Nephron progenitor cell (in vitro differentiated cells): Measurements from ENCODE around the gene NME9.

Experiments used
- DNase-seq: peaks from one replicate; pipeline ENCODE4 v3.0.0; 2021
- H3K27ac Mint-ChIP-seq: 2 replicates; pipeline ENCODE4 v1.8.0; 2021; ENCODE audit warnings: mild to moderate bottlenecking, moderate library complexity, mixed read lengths
- H3K27me3 Mint-ChIP-seq: 2 replicates; pipeline ENCODE4 v1.8.0; 2021; ENCODE audit warnings: mild to moderate bottlenecking, low read depth, mixed read lengths; ENCODE audit not compliant: poor library complexity
- H3K36me3 Mint-ChIP-seq: 2 replicates; pipeline ENCODE4 v1.8.0; 2021; ENCODE audit warnings: low read depth, mixed read lengths
- H3K4me1 Mint-ChIP-seq: 2 replicates; pipeline ENCODE4 v1.8.0; 2021; ENCODE audit warnings: mixed read lengths
- H3K4me3 Mint-ChIP-seq: 2 replicates; pipeline ENCODE4 v1.8.0; 2021; ENCODE audit warnings: mild to moderate bottlenecking, moderate library complexity, mixed read lengths
- H3K9me3 Mint-ChIP-seq: 2 replicates; pipeline ENCODE4 v1.8.0; 2021; ENCODE audit warnings: mild to moderate bottlenecking, moderate library complexity, mixed read lengths
- CTCF ChIP-seq: fragments of 200-600 bp; sonication (generic); IDR thresholded peaks from 2 replicates; pipeline ENCODE4 v1.5.0; 2021; ENCODE audit warnings: antibody characterized with exemption

NME9 gene

DNA sequence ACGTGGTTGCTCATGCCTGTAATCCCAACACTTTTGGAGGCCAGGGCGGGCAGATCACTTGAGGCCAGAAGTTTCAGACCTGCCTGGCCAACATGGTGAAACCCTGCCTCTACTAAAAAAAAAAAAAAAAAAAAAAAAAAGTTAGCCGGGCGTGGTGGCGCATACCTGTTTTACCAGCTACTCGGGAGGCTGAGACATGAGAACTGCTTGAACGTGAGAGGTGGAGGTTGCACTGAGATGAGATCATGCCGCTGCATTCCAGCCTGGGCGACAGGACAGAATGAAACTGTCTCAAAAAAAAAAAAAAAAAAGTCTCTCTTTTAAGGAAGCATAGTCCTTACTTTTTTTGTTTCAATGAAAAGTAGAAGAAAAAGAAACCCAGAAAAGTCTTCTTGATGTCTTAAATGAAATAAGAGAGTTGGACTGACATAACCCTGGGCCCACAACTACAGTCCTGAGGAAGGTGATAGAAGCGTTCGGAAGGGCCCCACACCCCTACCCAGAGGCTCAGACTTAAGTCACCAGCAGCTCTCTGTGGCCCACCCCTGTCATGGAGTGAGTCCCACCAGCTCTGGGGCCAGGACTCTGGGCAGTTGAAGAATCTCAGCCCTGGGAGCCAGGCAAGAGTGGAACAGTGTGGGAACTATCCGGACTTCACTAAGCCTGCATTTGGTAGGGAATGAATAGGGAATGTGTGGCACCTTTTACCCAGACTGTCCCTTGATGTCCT is 2.6 kb downstream of the NME9 start:
- H3K27ac Mint-ChIP-seq: no peak overlapping the region
- TF ChIP-seq CTCF: no peak
- peaks cover 22% of the 10 kb centered on the region for H3K4me1 Mint-ChIP-seq
- H3K27me3 Mint-ChIP-seq: peaks cover 17% of the 10 kb centered on the region
- H3K9me3 Mint-ChIP-seq: no peaks in the 10 kb centered on the region
- no peak for DNase-seq
- no peak overlapping the region for H3K4me3 Mint-ChIP-seq
- no peaks in the 10 kb centered on the region for H3K36me3 Mint-ChIP-seq

GRCh38 chr3:138325990-138326389 is 3.7 kb downstream of the NME9 start:
- H3K9me3 Mint-ChIP-seq: no peaks in the 10 kb centered on the region
- peaks cover 27% of the 10 kb centered on the region for H3K4me1 Mint-ChIP-seq
- no peak for DNase-seq
- no peak for TF ChIP-seq CTCF
- H3K27ac Mint-ChIP-seq: no peak overlapping the region
- no peaks in the 10 kb centered on the region for H3K36me3 Mint-ChIP-seq
- H3K27me3 Mint-ChIP-seq: peaks cover 20% of the 10 kb centered on the region
- no peak overlapping the region for H3K4me3 Mint-ChIP-seq

GRCh38 chr3:138323971-138324370 is 5.7 kb downstream of the NME9 start:
- no peak for DNase-seq
- Mint-ChIP-seq H3K27ac (no peak overlapping the region), H3K4me3 (no peak overlapping the region), H3K36me3 (no peaks in the 10 kb centered on the region), H3K27me3 (peaks cover 20% of the 10 kb centered on the region), H3K4me1 (peaks cover 18% of the 10 kb centered on the region), H3K9me3 (no peaks in the 10 kb centered on the region)
- TF ChIP-seq CTCF: no peak

DNA sequence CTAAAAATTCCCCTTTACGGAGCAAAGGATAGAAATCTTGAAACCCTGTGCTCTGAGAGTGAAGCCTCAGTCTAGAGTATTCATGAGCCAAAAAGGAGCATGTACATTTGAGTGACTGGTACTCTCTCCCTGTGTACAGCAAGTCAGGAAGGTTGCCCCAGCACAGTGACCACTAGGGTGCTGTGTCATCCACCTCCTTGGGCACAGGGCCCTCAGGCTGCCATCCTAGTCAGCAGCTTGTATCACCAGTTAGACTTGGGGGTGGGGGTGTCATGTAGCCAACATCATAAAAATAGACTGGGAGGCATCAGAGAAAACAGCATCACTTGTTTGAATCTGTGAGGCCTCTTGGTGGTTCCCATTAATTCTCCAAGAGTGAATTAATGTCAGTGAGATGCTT is 12.0 kb downstream of the NME9 start:
- Mint-ChIP-seq H3K36me3 (no peaks in the 10 kb centered on the region), H3K27me3 (peaks cover 26% of the 10 kb centered on the region), H3K9me3 (peaks cover under 1% of the 10 kb centered on the region), H3K4me3 (no peak overlapping the region), H3K27ac (no peak overlapping the region), H3K4me1 (peaks cover 11% of the 10 kb centered on the region)
- no peak for TF ChIP-seq CTCF
- no peak for DNase-seq

GRCh38 chr3:138314751-138315150 is 14.9 kb downstream of the NME9 start:
- Mint-ChIP-seq H3K27ac (no peak overlapping the region), H3K36me3 (no peaks in the 10 kb centered on the region), H3K9me3 (peaks cover 27% of the 10 kb centered on the region), H3K27me3 (peaks cover 32% of the 10 kb centered on the region), H3K4me1 (no peaks in the 10 kb centered on the region), H3K4me3 (no peak overlapping the region)
- DNase-seq: no peak
- TF ChIP-seq CTCF: no peak

DNA sequence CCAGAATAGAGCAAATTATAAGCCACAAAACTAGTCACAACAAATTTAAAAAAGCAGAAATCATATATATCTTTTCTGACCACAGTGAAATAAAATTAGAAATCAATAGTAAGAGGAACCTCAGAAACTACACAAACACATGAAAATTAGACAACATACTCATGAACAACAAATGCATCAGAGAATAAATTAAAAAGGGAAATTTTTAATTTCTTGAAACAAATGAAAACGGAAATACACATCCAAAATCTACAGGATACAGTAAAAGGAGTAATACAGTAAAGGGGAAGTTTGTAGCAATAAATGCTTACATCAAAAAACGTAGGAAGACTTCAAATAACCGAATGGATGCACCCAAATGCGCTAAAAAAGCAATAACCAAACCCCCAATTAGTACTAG is 19.2 kb downstream of the NME9 start:
- no peak for DNase-seq
- no peak overlapping the region for H3K27ac Mint-ChIP-seq
- peaks cover 28% of the 10 kb centered on the region for H3K27me3 Mint-ChIP-seq
- peaks cover 14% of the 10 kb centered on the region for H3K36me3 Mint-ChIP-seq
- H3K9me3 Mint-ChIP-seq: peaks cover 54% of the 10 kb centered on the region
- no peak overlapping the region for H3K4me3 Mint-ChIP-seq
- TF ChIP-seq CTCF: no peak
- no peaks in the 10 kb centered on the region for H3K4me1 Mint-ChIP-seq
